ENCODE measurements around the gene XIST.
"Not testable (repeated sequence)": the region's sequence is repeated elsewhere in the genome, so short reads cannot be mapped to it uniquely, and the experiment has no call there.

XIST gene

GRCh38 chrX:73852467-73852866 lies at the start of gene XIST:
Gene XIST (minus strand): TSS chrX:73852714.
- no peak for DNase-seq (ENCODE audit: low spot score)

- DNase-seq (ENCODE audit: low spot score), result not testable (repeated sequence)
Measured at GRCh38 chrX:73898315-73898714, 45.8 kb upstream of the XIST start.

- peak; percentile 0 for DNase-seq (ENCODE audit: low spot score)
Measured at GRCh38 chrX:73892515-73893090, 40.1 kb upstream of the XIST start.

GRCh38 chrX:73882260-73882659 lies 29.7 kb upstream of the XIST start:
- DNase-seq (ENCODE audit: low spot score), result not testable (repeated sequence)

- DNase-seq (ENCODE audit: low spot score), result no peak
Measured at GRCh38 chrX:73877687-73878086, 25.2 kb upstream of the XIST start.

GRCh38 chrX:73876911-73877310 lies 24.4 kb upstream of the XIST start:
- no peak for DNase-seq (ENCODE audit: low spot score)

- no peak for DNase-seq (ENCODE audit: low spot score)
Measured at GRCh38 chrX:73868916-73869315, 16.4 kb upstream of the XIST start.

- DNase-seq (ENCODE audit: low spot score), result no peak
Measured at GRCh38 chrX:73867144-73867543, 14.6 kb upstream of the XIST start.

GRCh38 chrX:73863852-73864251 lies 11.3 kb upstream of the XIST start:
- DNase-seq (ENCODE audit: low spot score), result no peak

GRCh38 chrX:73863268-73863667 lies 10.8 kb upstream of the XIST start:
- no peak for DNase-seq (ENCODE audit: low spot score)

- no peak for DNase-seq (ENCODE audit: low spot score)
Measured at GRCh38 chrX:73859622-73860021, 7.1 kb upstream of the XIST start.

GRCh38 chrX:73855546-73855945 lies 3.0 kb upstream of the XIST start:
- peak; percentile 62 for DNase-seq (ENCODE audit: low spot score)

- no peak for DNase-seq (ENCODE audit: low spot score)
Measured at GRCh38 chrX:73852022-73852421, 492 bp downstream of the XIST start.

GRCh38 chrX:73851014-73852009 lies 1.2 kb downstream of the XIST start:
- DNase-seq (ENCODE audit: low spot score), result no peak

- DNase-seq (ENCODE audit: low spot score), result no peak
Measured at GRCh38 chrX:73850124-73851013, 2.1 kb downstream of the XIST start.

- DNase-seq (ENCODE audit: low spot score), result no peak
Measured at GRCh38 chrX:73849073-73849472, 3.4 kb downstream of the XIST start.

GRCh38 chrX:73847991-73848390 lies 4.5 kb downstream of the XIST start:
- DNase-seq (ENCODE audit: low spot score), result no peak

GRCh38 chrX:73847100-73847499 lies 5.4 kb downstream of the XIST start:
- DNase-seq (ENCODE audit: low spot score), result no peak

- DNase-seq (ENCODE audit: low spot score), result no peak
Measured at GRCh38 chrX:73842541-73843234, 9.8 kb downstream of the XIST start.

GRCh38 chrX:73841337-73841736 lies 11.2 kb downstream of the XIST start:
- DNase-seq (ENCODE audit: low spot score), result no peak

- no peak for DNase-seq (ENCODE audit: low spot score)
Measured at GRCh38 chrX:73840120-73840924, 12.2 kb downstream of the XIST start.
